Retinal pigment epithelial cell (primary cell): ENCODE data around the gene TRIM38.
A peak's percentile ranks its signal among the peaks of the same experiment; 100 is the strongest.
"Not testable (repeated sequence)": the region's sequence is repeated elsewhere in the genome, so short reads cannot be mapped to it uniquely, and the experiment has no call there.

Experiments used
- DNase-seq: peaks from one replicate; pipeline ENCODE4 v3.0.0-alpha.2; 2010; ENCODE audit warnings: low read depth
- H3K4me3 ChIP-seq: 2 replicates; pipeline ENCODE4 v1.5.1; 2011; ENCODE audit warnings: mild to moderate bottlenecking, low read length, control low read depth, moderate library complexity
- TF ChIP-seq, protein P1 (sequence below): conservative IDR thresholded peaks from 2 replicates; pipeline ENCODE4 v1.5.1; 2011; ENCODE audit warnings: low read depth, low read length, control low read depth, inconsistent platforms

Gene TRIM38

DNA sequence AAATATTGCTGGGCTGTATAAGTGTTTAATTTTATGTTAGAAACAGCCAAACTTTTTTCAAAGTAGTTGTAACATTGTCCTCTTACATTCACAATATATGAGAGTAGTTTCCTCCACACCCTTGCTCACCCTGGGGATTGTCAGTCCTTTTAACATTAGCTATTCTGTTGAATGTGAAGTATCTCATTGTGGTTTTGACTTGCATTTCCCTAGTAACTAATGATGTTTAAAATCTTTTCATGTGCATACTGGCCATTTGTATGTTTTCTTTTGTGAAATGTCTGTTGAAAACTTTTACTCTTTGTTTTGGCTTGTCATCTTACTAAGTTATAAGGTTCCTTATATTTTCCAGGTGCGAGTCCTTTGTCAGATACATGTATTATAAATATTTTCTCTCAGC is 32.9 kb downstream of the TRIM38 start:
- DNase-seq, result no peak

DNA sequence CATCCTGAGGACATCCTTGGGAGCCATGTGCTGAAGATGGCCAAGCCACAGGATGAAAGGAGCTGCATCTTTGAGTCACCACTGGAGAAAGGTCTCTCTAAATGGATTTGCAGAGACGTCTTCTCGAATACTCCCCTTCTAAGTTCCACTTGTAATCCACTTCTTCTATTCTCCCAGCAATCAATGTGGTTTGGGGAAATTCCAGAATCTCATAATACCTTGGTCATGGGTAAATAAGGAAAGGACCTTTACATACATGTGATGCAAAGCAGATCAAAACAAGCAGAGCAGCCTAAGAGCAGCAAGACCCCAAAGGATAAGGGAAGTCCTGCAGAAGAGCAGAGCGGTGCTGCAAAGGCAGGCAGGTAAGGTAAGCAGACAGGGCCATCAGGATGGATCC is 35.3 kb downstream of the TRIM38 start:
- H3K4me3 ChIP-seq, result no peak overlapping the region
- TF ChIP-seq, protein P1, sequence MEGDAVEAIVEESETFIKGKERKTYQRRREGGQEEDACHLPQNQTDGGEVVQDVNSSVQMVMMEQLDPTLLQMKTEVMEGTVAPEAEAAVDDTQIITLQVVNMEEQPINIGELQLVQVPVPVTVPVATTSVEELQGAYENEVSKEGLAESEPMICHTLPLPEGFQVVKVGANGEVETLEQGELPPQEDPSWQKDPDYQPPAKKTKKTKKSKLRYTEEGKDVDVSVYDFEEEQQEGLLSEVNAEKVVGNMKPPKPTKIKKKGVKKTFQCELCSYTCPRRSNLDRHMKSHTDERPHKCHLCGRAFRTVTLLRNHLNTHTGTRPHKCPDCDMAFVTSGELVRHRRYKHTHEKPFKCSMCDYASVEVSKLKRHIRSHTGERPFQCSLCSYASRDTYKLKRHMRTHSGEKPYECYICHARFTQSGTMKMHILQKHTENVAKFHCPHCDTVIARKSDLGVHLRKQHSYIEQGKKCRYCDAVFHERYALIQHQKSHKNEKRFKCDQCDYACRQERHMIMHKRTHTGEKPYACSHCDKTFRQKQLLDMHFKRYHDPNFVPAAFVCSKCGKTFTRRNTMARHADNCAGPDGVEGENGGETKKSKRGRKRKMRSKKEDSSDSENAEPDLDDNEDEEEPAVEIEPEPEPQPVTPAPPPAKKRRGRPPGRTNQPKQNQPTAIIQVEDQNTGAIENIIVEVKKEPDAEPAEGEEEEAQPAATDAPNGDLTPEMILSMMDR, result no peak
- DNase-seq, result no peak

More for the DNA sequence above, 32.9 kb downstream of the TRIM38 start:
- TF ChIP-seq, protein P1, result no peak
- no peak overlapping the region for H3K4me3 ChIP-seq

DNA sequence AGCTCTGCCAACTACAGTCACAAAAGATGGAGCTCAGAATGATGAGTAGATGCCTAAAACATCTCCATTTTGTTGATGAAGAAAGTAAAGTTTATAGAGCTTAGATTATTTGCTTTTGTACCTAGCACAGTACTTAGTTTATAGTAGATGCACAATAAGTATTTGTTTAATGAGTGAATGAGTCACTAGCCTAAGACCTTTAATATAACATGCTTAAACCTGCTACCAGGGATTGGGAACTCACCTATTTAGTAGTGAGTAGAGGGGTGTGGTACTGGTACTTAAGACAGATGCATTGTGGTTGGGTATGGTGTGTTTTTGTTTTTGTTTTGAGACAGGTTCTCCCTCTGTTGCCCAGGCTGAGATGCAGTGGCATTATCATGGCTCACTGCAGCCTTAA is 35.8 kb downstream of the TRIM38 start:
- TF ChIP-seq, protein P1, result no peak
- DNase-seq, result no peak
- H3K4me3 ChIP-seq, result no peak overlapping the region

DNA sequence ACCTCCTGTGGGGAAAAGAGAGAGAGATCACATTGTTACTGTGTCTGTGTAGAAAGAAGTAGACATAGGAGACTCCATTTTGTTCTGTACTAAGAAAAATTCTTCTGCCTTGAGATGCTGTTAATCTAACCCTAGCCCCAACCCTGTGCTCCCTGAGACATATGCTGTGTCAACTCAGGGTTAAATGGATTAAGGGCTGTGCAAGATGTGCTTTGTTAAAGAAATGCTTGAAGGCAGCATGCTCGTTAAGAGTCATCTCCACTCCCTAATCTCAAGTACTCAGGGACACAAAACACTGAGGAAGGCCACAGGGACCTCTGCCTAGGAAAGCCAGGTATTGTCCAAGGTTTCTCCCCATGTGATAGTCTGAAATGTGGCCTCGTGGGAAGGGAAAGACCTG is 36.6 kb downstream of the TRIM38 start:
- not testable (repeated sequence) for DNase-seq, H3K4me3 ChIP-seq

DNA sequence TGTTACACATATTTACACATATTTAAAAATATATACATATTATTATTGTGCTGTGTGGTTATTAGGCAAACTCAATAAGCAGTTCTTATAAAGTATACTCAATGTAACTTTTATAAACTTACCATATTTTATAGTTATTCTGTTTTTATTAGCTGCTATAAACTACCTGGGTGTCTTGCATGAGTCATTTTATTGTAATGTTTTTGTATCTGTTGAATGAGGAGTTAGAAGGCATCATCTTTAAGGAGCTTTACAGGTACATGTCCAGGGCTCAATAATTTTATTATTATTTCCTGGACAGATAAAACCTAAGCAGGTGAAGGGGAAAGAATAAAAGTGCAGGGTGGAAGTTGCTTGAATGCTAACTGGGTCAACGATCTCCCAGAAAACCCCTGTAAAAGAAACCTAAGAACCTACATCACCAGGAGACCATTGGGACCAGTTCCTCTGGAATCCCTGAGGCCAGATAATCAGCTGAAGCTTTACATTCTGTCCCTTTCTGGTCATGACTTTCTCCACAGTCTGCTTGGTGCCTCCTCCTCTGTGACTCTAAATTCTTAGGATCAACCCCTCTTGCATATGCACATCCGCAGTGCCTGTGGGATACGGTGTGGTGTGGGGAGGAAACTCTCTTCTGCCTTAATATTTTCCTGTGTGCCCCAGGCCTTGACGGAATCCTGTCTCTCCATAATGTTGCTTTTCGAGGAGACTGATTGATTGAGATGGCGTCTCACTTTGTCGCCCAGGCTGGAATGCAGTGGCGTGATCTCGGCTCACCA is 38.0 kb downstream of the TRIM38 start:
- H3K4me3 ChIP-seq, result no peak overlapping the region
- TF ChIP-seq, protein P1, result no peak
- DNase-seq, result no peak

DNA sequence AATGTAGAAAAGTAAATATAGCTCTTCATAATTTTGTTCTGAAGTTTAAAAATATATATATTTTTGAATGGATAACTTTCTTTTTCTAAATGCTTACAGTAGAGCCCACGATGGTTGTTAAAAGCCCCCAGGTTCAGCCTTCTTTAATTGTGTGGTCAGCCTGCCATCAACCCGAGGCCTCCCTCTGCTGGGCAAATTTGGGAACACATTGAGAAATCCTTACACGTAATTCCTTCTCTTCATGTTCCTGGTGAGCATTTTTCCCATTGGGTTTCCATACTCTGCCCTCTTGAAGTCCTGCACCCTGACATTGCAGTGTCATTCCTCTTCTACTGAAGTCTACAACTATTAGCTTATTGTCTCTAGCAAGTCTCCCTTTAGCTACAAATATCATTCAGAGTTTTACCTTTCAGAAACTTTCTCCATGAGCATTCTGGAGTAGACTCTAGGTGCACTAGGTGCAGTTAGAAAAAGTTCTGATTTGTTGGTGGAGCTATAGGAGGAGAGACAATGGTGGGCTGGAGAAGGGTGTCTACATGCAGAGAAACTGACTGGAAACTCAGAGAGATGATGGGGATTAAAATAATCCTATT is 40.6 kb downstream of the TRIM38 start:
- no peak for DNase-seq
- TF ChIP-seq, protein P1, result peak; percentile 82
- no peak overlapping the region for H3K4me3 ChIP-seq

DNA sequence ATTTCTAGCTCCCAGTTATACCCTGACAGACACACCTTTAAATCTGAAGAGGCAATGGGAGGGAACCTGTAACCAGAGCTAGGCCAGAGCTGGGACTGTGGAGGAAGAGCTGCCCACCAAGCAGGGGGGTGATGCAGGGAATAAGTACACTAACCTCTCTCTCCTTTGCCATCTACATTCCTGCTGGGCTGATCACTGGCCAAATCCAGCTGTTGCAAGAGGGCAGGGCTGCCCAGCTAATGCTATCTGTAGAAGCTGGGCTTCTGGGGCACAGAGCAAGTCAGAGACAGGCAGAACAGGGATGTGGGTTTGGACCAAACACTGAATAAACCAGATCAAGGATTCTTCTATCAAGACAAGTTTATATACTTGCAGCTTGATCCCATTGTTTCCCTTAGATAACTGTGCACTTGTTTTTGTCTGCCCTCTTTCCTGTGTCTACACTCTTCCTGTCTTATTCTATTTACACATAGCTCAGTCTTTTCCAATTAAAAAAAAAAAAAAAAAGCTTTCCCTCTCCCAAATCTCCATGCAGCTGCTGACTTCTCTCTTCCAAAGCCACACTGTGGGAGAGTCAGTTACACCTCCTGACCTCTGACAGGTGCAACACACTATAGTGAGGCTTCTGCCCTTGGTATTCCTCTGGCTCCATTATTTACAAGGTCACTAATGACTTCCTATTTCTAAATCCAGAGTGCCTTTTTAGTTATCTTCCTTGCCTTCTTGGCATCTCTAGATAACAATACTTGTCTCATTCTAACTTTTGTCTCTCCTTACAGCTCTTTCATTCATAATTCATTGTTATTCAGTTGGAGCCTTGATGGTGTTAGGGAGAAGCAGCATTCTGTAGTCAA is 43.7 kb downstream of the TRIM38 start:
- TF ChIP-seq, protein P1, result no peak
- DNase-seq, result no peak
- no peak overlapping the region for H3K4me3 ChIP-seq

DNA sequence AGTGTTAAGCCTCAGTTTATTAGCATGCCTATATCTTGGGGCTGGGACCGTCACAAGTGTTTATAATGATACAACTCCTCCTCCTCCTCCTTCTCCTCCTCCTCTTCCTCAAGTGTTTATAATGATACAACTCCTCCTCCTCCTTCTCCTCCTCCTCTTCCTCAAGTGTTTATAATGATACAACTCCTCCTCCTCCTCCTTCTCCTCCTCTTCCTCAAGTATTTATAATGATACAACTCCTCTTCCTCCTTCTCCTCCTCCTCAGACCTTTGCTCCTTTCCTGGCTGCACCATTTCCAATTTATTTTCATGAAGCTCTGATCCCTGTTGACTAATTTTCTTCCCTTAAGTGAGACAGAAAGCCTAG is 44.3 kb downstream of the TRIM38 start:
- not testable (repeated sequence) for DNase-seq, H3K4me3 ChIP-seq
